Thoracic aorta (tissue), 2 donors: ENCODE measurements around the gene IGFBP7. TPM values are rescaled to one million over a fixed set of nuclear protein-coding genes. Genes with fewer than 3 reads are reported as not detected.

Experiments
- ATAC-seq: fragments of 150-250 bp; one replicate; pipeline ENCODE4 v1.8.0; 2017; ENCODE audit warnings: low read depth; ENCODE audit not compliant: insufficient number of reproducible peaks, low FRiP score
- DNase-seq: peaks from one replicate; pipeline ENCODE4 v3.0.0-alpha.2; 2020; ENCODE audit warnings: low spot score
- H3K27ac ChIP-seq, 2 donors: fragments of 200-600 bp; sonication (generic); 1 replicate in 1 of 2; 2 replicates in 1 of 2; pipeline ENCODE4 v1.5.1; 2016; ENCODE audit warnings: mild to moderate bottlenecking in 2 of 2, moderate library complexity in 2 of 2
- H3K27me3 ChIP-seq: fragments of 200-600 bp; sonication (generic); replicated peaks from 2 replicates; pipeline ENCODE4 v1.6.0; 2016; ENCODE audit warnings: mild to moderate bottlenecking; ENCODE audit not compliant: insufficient read depth
- H3K36me3 ChIP-seq: fragments of 200-600 bp; sonication (generic); one replicate; pipeline ENCODE4 v1.5.1; 2016
- H3K4me1 ChIP-seq, 2 donors: fragments of 200-600 bp; sonication (generic); 1 replicate in 1 of 2; 2 replicates in 1 of 2; pipeline versions ENCODE4 v1.5.1 to v1.6.0; 2016; ENCODE audit warnings: low read depth in 2 of 2, mild to moderate bottlenecking in 1 of 2; ENCODE audit not compliant: control insufficient read depth in 1 of 2
- H3K4me3 ChIP-seq: fragments of 200-600 bp; sonication (generic); 2 replicates; pipeline ENCODE4 v1.5.1; 2016; ENCODE audit warnings: mild to moderate bottlenecking
- H3K9me3 ChIP-seq: fragments of 200-600 bp; sonication (generic); 2 replicates; pipeline ENCODE4 v1.5.1; 2016
- total RNA-seq, 2 donors: library from RNA; depleted of rRNA; stranded (reverse); fragments of >200 nt; gene quantifications; one replicate each; pipeline versions ENCODE4 v1.1.0 to v1.2.3, GENCODE V29; 2016
- TF ChIP-seq, protein P1 (sequence below): fragments of 200-600 bp; sonication (generic); IDR thresholded peaks from one replicate; pipeline ENCODE4 v1.5.1; 2019; ENCODE audit warnings: antibody characterized with exemption

The IGFBP7 gene
- total RNA-seq, 2 donors from 2014 or later, result 4,453 to 6,615 TPM

DNA sequence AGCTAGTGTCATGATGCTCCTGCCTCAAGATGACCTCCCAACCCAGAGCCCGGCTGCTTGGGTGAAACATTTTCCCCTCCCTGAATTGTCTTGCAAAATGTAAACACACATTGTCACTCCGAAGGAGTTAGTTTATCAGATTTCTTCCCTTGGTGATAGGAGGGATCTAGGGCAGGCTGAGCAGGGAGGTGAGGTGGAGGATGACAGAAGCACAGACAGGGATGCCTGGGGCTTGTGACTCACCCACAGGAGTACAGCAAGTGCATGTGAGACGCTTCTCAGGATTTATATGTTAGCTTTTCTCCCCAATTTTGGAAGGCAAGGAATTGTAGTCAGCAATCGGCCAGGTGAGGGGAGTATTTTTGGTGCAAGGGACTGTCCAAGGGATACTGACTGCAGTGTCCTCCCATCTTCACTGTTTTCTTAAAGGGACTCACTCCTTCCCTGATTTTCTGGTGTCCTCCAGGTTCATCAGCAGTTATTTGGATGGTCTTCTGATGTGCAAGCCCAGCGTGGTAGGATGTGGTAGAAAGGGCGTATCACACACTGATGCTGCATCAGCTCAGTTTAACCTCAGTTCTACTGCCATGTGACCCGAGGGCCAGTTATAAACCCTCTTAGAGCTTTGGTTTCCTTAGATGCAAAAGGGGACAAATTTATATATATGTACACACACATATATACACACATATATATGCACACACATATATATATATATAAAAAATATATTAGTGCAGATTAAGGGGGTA lies 46.2 kb upstream of the IGFBP7 start:
- Histone ChIP-seq H3K4me3 (no peak overlapping the region), H3K36me3 (no peaks in the 10 kb centered on the region), H3K4me1 (no peaks in the 10 kb centered on the region), H3K27ac (no peak overlapping the region), H3K27me3 (no peaks in the 10 kb centered on the region), H3K9me3 (no peaks in the 10 kb centered on the region)
- TF ChIP-seq, protein P1, sequence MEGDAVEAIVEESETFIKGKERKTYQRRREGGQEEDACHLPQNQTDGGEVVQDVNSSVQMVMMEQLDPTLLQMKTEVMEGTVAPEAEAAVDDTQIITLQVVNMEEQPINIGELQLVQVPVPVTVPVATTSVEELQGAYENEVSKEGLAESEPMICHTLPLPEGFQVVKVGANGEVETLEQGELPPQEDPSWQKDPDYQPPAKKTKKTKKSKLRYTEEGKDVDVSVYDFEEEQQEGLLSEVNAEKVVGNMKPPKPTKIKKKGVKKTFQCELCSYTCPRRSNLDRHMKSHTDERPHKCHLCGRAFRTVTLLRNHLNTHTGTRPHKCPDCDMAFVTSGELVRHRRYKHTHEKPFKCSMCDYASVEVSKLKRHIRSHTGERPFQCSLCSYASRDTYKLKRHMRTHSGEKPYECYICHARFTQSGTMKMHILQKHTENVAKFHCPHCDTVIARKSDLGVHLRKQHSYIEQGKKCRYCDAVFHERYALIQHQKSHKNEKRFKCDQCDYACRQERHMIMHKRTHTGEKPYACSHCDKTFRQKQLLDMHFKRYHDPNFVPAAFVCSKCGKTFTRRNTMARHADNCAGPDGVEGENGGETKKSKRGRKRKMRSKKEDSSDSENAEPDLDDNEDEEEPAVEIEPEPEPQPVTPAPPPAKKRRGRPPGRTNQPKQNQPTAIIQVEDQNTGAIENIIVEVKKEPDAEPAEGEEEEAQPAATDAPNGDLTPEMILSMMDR, result no peak
- no peak for DNase-seq
- ATAC-seq, result no peak

DNA sequence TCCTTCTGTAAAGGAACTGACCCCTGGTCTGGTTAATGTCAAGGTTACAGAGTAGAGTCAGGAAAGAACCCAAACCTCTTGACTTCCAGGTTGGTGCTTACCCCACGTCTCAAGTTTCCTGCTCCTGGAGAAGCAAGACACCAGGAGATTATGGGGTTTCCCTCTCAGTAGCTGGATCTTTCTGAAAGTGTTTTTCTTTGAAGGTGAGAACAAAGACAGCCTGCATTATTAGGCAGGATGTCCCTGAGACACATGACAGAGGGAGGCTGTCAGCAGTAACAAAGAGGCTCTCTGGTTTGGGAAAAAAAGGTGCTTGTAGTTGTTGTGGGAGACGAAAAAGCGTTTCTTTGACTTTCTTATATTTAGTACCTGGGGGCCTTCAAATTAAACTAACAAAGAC lies 44.7 kb upstream of the IGFBP7 start:
- no peak for ATAC-seq
- no peaks in the 10 kb centered on the region for H3K9me3 ChIP-seq
- H3K4me3 ChIP-seq, result no peak overlapping the region
- H3K27me3 ChIP-seq, result no peaks in the 10 kb centered on the region
- no peak for DNase-seq
- H3K4me1 ChIP-seq, result no peaks in the 10 kb centered on the region
- H3K36me3 ChIP-seq, result no peaks in the 10 kb centered on the region
- no peak overlapping the region for H3K27ac ChIP-seq
- TF ChIP-seq, protein P1, result no peak

DNA sequence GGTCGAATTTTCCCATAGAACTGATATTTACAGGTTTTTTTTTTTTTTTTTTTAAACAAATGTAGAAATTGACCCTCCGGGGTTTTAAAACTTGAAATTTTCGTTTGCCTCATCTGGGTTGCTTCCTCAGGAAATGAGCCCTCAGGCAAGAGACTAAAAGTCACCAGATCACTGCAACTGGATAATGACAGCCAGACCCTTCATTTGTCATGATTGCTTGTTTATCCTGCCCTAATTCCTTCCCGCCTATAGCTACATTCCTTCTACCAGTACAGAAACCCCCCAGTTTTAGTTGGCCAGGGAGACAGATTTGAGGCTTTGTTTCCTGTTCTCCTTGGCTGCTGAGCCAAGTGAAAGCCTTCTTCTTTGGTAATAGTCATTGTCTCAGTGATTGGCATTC lies 44.0 kb upstream of the IGFBP7 start:
- Histone ChIP-seq H3K27me3 (no peaks in the 10 kb centered on the region), H3K9me3 (no peaks in the 10 kb centered on the region), H3K27ac (no peak overlapping the region), H3K4me3 (no peak overlapping the region), H3K36me3 (no peaks in the 10 kb centered on the region), H3K4me1 (no peaks in the 10 kb centered on the region)
- ATAC-seq (no peak), DNase-seq (no peak)
- TF ChIP-seq, protein P1, result no peak

DNA sequence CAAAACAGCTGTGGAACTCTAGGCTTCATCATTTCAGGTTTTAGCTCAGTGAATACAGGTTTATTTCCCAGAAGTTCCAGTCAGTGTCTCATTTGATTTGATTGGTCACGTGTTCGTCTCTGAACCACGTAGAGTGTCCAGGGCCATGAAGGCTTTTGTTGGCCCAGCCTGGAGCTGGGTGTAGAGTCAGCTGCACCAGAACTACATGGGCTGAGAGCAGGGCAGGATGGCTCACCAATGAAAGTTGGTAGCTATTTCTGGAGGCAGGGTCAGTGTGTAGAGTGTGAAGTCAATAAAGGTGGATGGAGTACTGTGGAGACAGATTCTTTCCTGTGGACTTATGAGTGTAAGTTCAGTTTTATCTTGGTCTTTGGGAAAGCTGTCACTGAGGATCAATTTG lies 43.0 kb upstream of the IGFBP7 start:
- no peak overlapping the region for H3K4me3 ChIP-seq
- H3K27ac ChIP-seq, result no peak overlapping the region
- TF ChIP-seq, protein P1, result no peak
- no peaks in the 10 kb centered on the region for H3K9me3 ChIP-seq
- H3K4me1 ChIP-seq, result no peaks in the 10 kb centered on the region
- H3K36me3 ChIP-seq, result no peaks in the 10 kb centered on the region
- ATAC-seq (no peak), DNase-seq (no peak)
- H3K27me3 ChIP-seq, result no peaks in the 10 kb centered on the region

DNA sequence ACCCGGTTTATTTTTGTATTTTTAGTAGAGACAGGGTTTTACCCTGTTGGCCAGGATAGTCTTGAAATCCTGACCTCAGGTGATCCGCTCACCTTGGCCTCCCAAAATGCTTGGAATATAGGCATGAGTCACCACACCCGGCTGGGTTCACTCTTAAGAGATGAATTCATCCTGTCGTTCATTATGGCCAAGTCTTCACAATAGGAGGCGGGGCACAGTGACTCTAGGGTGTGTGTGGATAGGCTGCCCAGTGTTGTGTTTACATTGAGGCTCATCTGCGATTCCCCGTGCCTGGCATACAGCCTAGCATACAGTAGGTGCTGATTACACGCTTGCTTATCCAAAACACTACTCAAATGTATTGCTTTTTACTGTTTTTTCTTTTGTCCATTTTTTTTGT lies 41.3 kb upstream of the IGFBP7 start:
- no peak overlapping the region for H3K27ac ChIP-seq
- no peaks in the 10 kb centered on the region for H3K27me3 ChIP-seq
- TF ChIP-seq, protein P1, result no peak
- no peaks in the 10 kb centered on the region for H3K4me1 ChIP-seq
- no peak overlapping the region for H3K4me3 ChIP-seq
- DNase-seq, result no peak
- H3K36me3 ChIP-seq, result no peaks in the 10 kb centered on the region
- H3K9me3 ChIP-seq, result no peaks in the 10 kb centered on the region
- no peak for ATAC-seq
